Lower lobe of right lung (tissue), 2 donors: Measurements from ENCODE around the gene TNNI3. TPM values are rescaled to one million over a fixed set of nuclear protein-coding genes. Genes with fewer than 3 reads are reported as not detected.

ENCODE experiments used
- ATAC-seq, 2 donors: fragments of 200-7000 bp; cut with Tn5 transposase; one replicate each; pipeline ENCODE4 v1.9.1; 2020 to 2022; ENCODE audit warnings: mild to moderate bottlenecking in 2 of 2, moderate library complexity in 2 of 2
- DNase-seq: peaks from one replicate; pipeline ENCODE4 v3.0.0-alpha.2; 2020
- H3K27ac ChIP-seq: fragments of 200-600 bp; one replicate; pipeline ENCODE4 v1.8.0; 2022
- H3K27me3 ChIP-seq: fragments of 200-600 bp; one replicate; pipeline ENCODE4 v1.8.0; 2022; ENCODE audit warnings: low read depth
- H3K36me3 ChIP-seq: fragments of 200-600 bp; one replicate; pipeline ENCODE4 v1.8.0; 2022; ENCODE audit warnings: mild to moderate bottlenecking
- H3K4me1 ChIP-seq: fragments of 200-600 bp; one replicate; pipeline ENCODE4 v1.8.0; 2022
- H3K4me3 ChIP-seq: fragments of 200-600 bp; one replicate; pipeline ENCODE4 v1.8.0; 2022; ENCODE audit warnings: mild to moderate bottlenecking
- H3K9me3 ChIP-seq: fragments of 200-600 bp; one replicate; pipeline ENCODE4 v1.8.0; 2022
- CTCF ChIP-seq: fragments of 200-600 bp; IDR thresholded peaks from one replicate; pipeline ENCODE4 v1.8.0; 2022; ENCODE audit warnings: antibody characterized with exemption, mild to moderate bottlenecking
- intact Hi-C: fragments of 100-400 bp; cut with DNase I; formaldehyde crosslinking; loops from one replicate; pipeline ENCODE4 v1.11.0; 2022
- total RNA-seq: library from RNA; stranded (reverse); fragmentation: NEBNext Ultra II Directional; extraction: Animal tissue kit (Norgen Biotek cat#: 25700); gene quantifications from one replicate; pipeline ENCODE4 v1.2.1, GENCODE V29; 2021
- donor health status: DM: no; HTN: yes; CAD: no; lungs with severe emphysema.

TNNI3 gene
- total RNA-seq, 1 donor from 2014 or later, result 2.3 TPM

GRCh38 chr19:55114566-55115145 is 42.9 kb downstream of the TNNI3 start:
- H3K4me1 ChIP-seq, result peaks cover 51% of the 10 kb centered on the region

GRCh38 chr19:55113570-55114039 is 43.9 kb downstream of the TNNI3 start:
- peak; percentile 81 for DNase-seq
- intact Hi-C loops, result no loop called here
- H3K27me3 ChIP-seq, result no peaks in the 10 kb centered on the region
- H3K4me1 ChIP-seq, result peaks cover 47% of the 10 kb centered on the region
- H3K27ac ChIP-seq, result peak overlapping the region; percentile 83
- no peak overlapping the region for H3K4me3 ChIP-seq
- peaks cover 27% of the 10 kb centered on the region for H3K36me3 ChIP-seq
- H3K9me3 ChIP-seq, result no peaks in the 10 kb centered on the region
- TF ChIP-seq CTCF, result no peak
- ATAC-seq, result peak; percentile 55 to 66

More at GRCh38 chr19:55114566-55115145, 42.9 kb downstream of the TNNI3 start:
- ATAC-seq (no peak), DNase-seq (no peak)
- Histone ChIP-seq H3K27ac (peak overlapping the region; percentile 83), H3K27me3 (no peaks in the 10 kb centered on the region), H3K4me3 (no peak overlapping the region), H3K9me3 (no peaks in the 10 kb centered on the region), H3K36me3 (peaks cover 17% of the 10 kb centered on the region)
- TF ChIP-seq CTCF, result no peak
- intact Hi-C loops, result no loop called here

GRCh38 chr19:55112777-55113569 is 44.6 kb downstream of the TNNI3 start:
- intact Hi-C loops, result no loop called here
- Histone ChIP-seq H3K27ac (peak overlapping the region; percentile 83), H3K9me3 (no peaks in the 10 kb centered on the region), H3K27me3 (no peaks in the 10 kb centered on the region), H3K4me3 (no peak overlapping the region), H3K36me3 (peaks cover 27% of the 10 kb centered on the region), H3K4me1 (peaks cover 41% of the 10 kb centered on the region)
- ATAC-seq (peak in 1 of 2 donors; percentile 27), DNase-seq (no peak)
- no peak for TF ChIP-seq CTCF

- no peaks in the 10 kb centered on the region for H3K9me3 ChIP-seq
- peaks cover 27% of the 10 kb centered on the region for H3K36me3 ChIP-seq
- no peak for ATAC-seq
- H3K27ac ChIP-seq, result peak overlapping the region; percentile 83
- intact Hi-C loops, result no loop called here
- no peak for TF ChIP-seq CTCF
- no peaks in the 10 kb centered on the region for H3K27me3 ChIP-seq
- peaks cover 41% of the 10 kb centered on the region for H3K4me1 ChIP-seq
- no peak overlapping the region for H3K4me3 ChIP-seq
- no peak for DNase-seq
Measured at GRCh38 chr19:55112246-55112776, 45.2 kb downstream of the TNNI3 start.

- intact Hi-C loops, result no loop called here
- H3K9me3 ChIP-seq, result no peaks in the 10 kb centered on the region
- ATAC-seq, result no peak
- no peak overlapping the region for H3K4me3 ChIP-seq
- peaks cover 27% of the 10 kb centered on the region for H3K36me3 ChIP-seq
- peak overlapping the region; percentile 31 for H3K27ac ChIP-seq
- no peak for TF ChIP-seq CTCF
- no peak for DNase-seq
- no peaks in the 10 kb centered on the region for H3K27me3 ChIP-seq
- peaks cover 38% of the 10 kb centered on the region for H3K4me1 ChIP-seq
Measured at GRCh38 chr19:55111238-55111831, 46.2 kb downstream of the TNNI3 start.
